Measurements from ENCODE around the gene RNF39. TPM values are rescaled to one million over a fixed set of nuclear protein-coding genes. Genes with fewer than 3 reads are reported as not detected.

Gene RNF39, protein sequence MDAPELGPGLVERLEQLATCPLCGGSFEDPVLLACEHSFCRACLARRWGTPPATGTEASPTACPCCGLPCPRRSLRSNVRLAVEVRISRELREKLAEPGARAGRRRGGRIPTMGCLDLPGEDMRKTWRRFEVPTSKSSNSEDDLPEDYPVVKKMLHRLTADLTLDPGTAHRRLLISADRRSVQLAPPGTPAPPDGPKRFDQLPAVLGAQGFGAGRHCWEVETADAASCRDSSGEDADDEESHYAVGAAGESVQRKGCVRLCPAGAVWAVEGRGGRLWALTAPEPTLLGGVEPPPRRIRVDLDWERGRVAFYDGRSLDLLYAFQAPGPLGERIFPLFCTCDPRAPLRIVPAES
- total RNA-seq = 0.19 TPM in 1 of 2 replicates, not detected in the other

DNA sequence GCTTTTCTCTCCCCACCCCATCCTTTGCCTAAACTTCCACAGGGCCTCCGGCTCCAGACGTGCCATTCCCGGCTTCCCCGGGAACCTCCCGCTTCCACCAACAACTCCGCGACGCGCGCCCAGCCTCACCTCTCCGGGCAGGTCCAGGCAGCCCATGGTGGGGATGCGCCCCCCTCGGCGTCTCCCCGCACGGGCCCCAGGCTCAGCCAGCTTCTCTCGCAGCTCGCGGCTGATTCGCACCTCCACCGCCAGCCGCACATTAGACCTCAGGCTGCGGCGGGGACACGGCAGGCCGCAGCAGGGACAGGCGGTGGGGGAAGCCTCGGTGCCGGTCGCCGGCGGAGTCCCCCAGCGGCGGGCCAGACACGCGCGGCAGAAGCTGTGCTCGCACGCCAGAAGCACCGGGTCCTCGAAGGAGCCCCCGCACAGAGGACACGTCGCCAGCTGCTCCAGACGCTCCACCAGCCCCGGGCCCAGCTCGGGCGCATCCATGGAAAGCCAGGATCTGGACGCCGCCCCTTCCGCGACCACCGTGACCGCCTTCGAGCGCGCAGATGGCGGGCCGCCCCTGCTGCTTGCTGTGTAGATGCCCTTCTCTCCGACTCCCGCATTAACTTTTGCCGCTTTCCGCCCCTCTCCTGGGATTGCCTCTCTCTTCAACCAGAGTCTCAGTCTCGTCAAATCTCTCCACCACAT lies at the start of gene RNF39:
Gene RNF39 (minus strand): TSS at position 676 of the 696 bp plus-strand sequence. CDS start 184 bp downstream, at position 492.

DNA sequence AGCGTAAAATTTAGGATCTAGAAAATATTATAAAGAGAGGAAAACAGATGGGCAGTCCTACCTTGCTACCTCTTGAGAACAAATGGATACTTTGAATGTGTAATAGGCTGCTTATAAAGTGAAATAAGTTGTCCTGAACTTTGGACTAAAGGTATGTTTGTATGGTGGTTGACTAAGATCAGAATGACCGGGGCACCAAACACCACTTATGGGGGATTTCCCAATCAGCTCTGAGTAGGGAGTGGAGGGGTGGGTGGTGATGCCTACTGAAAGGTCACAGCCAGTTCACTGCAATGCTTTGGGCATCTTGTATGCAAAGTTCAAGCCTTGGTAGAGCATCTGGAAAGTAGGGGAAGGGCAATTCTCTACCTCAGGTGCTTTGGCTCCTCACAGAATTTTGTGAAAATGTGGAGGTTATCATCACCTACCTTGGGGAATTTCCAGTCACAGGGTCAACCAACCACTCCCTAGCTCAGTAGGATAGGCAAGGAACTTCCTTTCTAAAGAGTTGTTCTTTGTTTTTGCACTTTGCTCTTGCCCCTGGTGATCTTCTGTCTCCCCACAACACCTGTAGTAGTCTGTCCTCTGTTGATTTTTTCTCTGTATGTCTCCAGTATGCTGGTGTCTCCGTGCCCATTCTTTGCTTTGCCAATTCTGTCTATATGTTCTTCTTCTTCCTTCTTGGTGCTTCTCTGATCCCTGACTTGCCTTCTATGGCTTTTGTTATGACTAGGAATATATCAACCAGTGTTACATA lies 37.6 kb upstream of the RNF39 start, which contains the start of gene TRIM31:
Gene TRIM31 (minus strand): TSS at position 88 of the 757 bp plus-strand sequence. CDS start 285 bp downstream, outside the sequence.

DNA sequence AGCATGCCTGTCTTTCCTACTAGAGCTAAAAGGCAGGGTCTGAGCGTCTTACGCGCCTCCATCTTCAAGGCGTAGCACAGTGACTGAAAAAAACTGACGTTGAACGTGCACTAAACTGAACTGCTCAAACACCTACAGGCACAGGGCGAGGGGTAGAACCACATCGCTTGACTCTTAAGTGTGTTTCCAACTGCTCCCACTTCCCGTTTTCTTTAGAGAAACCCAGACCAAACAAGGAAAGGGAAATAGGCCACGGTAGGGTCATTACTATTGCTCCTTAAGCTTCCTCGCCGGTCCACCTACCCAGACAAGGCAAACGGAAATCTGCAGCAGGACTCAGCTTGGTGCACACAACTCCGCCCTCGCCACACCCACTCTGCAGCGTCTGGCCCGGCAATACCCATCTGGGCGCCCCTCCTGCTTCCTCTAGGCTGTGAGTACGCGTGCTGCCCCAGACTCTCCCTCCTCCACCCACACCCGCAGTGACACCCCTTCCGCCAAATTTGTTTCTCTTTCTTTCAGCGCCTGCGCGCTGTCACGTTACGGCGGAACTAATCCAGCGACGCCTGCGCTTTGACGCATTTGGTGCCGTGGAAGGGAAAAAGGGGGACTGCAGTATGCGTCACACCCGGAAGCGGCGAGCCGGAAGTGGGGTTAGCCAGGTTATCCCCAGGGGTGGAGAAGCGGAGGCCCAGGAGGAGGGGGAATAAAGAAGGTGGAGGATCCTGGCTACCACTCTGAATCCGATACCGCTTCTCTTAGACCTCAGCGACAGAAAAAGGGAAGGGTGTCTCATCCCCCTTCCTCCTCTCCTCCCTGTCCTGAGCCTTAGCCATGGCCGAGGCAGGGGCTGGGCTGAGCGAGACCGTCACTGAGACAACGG lies 8.8 kb downstream of the RNF39 start, which contains the start of gene PPP1R11:
Gene PPP1R11 (plus strand): TSS at position 622 of the 883 bp plus-strand sequence. CDS start 213 bp downstream, at position 835.

DNA sequence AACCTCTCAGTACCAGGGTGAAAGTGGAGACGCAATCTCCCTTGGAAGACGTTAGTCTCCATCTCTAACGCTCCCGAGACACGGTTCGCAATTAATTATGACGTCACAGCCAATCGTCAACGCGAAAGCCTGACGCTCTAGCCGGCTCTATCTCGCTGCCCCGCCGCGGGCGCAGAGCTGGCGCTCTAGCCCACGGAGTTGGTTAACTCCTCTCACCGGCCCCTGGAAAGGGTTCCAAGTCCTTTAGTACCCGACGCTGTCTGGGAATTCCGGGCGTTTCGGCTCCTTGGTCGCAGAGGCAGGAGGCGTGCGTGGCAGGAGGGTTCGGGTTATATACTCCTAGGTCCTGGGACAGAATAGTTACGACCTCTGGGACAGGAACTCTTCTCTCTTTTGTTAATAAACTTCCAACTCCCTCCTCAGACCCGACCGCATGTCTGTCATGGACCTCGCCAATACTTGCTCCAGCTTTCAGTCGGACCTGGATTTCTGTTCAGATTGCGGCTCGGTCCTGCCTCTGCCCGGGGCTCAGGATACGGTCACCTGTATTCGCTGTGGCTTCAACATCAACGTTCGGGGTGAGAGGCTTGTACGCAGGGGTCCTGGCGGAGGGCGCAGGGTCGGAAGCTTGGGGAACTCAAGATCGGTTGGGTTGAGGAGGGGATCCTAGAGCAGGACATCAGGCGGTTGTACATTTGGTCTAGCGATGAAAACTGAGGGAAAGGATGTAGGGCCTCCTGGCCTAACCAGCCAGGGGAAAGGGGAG lies 14.3 kb downstream of the RNF39 start, which contains the start of gene POLR1H:
Gene POLR1H (plus strand): TSS at position 174 of the 766 bp plus-strand sequence. CDS start 260 bp downstream, at position 434.

Other genes with a start within 250 kb of the RNF39 start
- gene HLA-G, start 247.9 kb downstream of the RNF39 start, total RNA-seq = not detected in 2 replicates
- gene HLA-A, start 133.2 kb downstream of the RNF39 start, total RNA-seq = 472 and 507 TPM in 2 replicates
- gene POLR1H, start 14.5 kb downstream of the RNF39 start, total RNA-seq = 26.8 and 27.9 TPM in 2 replicates
- 30.6 and 31.6 TPM in 2 replicates for gene PPP1R11, start 8.6 kb downstream of the RNF39 start, total RNA-seq
- gene TRIM31, start 37.3 kb upstream of the RNF39 start, total RNA-seq = not detected in 2 replicates
- not detected in 2 replicates for gene TRIM40, start 60.4 kb upstream of the RNF39 start, total RNA-seq
- not detected in 2 replicates for gene TRIM10, start 85.4 kb upstream of the RNF39 start, total RNA-seq
- not detected in 2 replicates for gene TRIM15, start 87.8 kb upstream of the RNF39 start, total RNA-seq
- gene TRIM26, start 137.6 kb upstream of the RNF39 start, total RNA-seq = 25.2 and 33.3 TPM in 2 replicates

Measured in cardiac ventricle fibroblast (primary cell).